ENCODE results near the gene CTIF.

DNA sequence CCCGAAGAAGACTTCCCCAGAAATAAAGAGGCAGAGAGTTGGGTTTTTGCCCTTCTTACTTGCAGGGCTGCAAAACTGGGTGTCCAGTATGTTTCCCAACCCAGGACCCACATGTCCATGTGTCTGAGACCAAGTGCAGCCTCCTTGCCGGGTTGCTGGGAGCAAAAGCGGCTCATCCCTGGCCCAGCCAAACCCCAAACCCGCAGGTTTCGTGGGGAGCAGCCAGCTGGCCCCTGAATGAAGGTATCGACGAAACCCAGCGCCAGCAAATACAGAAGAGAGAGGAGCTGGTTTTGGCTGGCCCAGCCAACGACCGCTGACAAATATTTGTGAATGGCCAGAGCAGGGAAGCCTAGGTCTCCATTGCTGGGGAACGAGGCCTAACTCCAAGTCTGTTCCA lies 214.9 kb downstream of the CTIF start:
- TF ChIP-seq, protein P1, sequence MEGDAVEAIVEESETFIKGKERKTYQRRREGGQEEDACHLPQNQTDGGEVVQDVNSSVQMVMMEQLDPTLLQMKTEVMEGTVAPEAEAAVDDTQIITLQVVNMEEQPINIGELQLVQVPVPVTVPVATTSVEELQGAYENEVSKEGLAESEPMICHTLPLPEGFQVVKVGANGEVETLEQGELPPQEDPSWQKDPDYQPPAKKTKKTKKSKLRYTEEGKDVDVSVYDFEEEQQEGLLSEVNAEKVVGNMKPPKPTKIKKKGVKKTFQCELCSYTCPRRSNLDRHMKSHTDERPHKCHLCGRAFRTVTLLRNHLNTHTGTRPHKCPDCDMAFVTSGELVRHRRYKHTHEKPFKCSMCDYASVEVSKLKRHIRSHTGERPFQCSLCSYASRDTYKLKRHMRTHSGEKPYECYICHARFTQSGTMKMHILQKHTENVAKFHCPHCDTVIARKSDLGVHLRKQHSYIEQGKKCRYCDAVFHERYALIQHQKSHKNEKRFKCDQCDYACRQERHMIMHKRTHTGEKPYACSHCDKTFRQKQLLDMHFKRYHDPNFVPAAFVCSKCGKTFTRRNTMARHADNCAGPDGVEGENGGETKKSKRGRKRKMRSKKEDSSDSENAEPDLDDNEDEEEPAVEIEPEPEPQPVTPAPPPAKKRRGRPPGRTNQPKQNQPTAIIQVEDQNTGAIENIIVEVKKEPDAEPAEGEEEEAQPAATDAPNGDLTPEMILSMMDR (IDR thresholded peaks at IDR 0.05) = no peak
- no peak for TF ChIP-seq POLR2A (IDR thresholded peaks at IDR 0.05)
